ENCODE measurements around the gene RSBN1L. TPM values are rescaled to one million over a fixed set of nuclear protein-coding genes. Genes with fewer than 3 reads are reported as not detected.
"Not testable (repeated sequence)": the region's sequence is repeated elsewhere in the genome, so short reads cannot be mapped to it uniquely, and the experiment has no call there.

RSBN1L gene
- total and polyA plus RNA-seq, 11 donors, result 4.0 to 12.1 (median 9.0) TPM

- Histone ChIP-seq H3K4me1 (peaks cover 0 to 11% (median 0%) of the 10 kb centered on the region in 12 donors), H3K9me3 (no peaks in the 10 kb centered on the region), H3K36me3 (peaks cover 0 to 69% (median 31%) of the 10 kb centered on the region in 9 donors), H3K4me3 (no peak overlapping the region), H3K27me3 (no peaks in the 10 kb centered on the region), H3K27ac (no peak overlapping the region)
- 19 to 43% (median 38%) methylated on average over 3 of the region's 3 CpGs for WGBS, 4 donors
- intact Hi-C loops (cut with DNase I), result loop anchor here in 6 of 10 donors (2.0 to 10.0 kb wide), 6 partner anchors 105 to 373 kb away; no protein-coding TSS in a partner anchor
- DNase-seq, result no peak
- TF ChIP-seq, protein P1, sequence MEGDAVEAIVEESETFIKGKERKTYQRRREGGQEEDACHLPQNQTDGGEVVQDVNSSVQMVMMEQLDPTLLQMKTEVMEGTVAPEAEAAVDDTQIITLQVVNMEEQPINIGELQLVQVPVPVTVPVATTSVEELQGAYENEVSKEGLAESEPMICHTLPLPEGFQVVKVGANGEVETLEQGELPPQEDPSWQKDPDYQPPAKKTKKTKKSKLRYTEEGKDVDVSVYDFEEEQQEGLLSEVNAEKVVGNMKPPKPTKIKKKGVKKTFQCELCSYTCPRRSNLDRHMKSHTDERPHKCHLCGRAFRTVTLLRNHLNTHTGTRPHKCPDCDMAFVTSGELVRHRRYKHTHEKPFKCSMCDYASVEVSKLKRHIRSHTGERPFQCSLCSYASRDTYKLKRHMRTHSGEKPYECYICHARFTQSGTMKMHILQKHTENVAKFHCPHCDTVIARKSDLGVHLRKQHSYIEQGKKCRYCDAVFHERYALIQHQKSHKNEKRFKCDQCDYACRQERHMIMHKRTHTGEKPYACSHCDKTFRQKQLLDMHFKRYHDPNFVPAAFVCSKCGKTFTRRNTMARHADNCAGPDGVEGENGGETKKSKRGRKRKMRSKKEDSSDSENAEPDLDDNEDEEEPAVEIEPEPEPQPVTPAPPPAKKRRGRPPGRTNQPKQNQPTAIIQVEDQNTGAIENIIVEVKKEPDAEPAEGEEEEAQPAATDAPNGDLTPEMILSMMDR (IDR thresholded peaks at IDR 0.05), result peak; percentile 57 to 81 (median 76)
- no peak for TF ChIP-seq POLR2A (IDR thresholded peaks at IDR 0.05)
- no peak for ATAC-seq
Observed at GRCh38 chr7:77651575-77652162, 44.6 kb upstream of the RSBN1L start.

GRCh38 chr7:77652826-77653225 lies 43.4 kb upstream of the RSBN1L start:
- not testable (repeated sequence) for ATAC-seq, H3K4me3 ChIP-seq, H3K27ac ChIP-seq, H3K27me3 ChIP-seq, DNase-seq, H3K9me3 ChIP-seq
- H3K36me3 ChIP-seq, result peaks cover 0 to 69% (median 29%) of the 10 kb centered on the region in 9 donors
- H3K4me1 ChIP-seq, result peaks cover 0 to 11% (median 0%) of the 10 kb centered on the region in 12 donors
- WGBS, 4 donors, result 95 to 97% (median 97%) methylated on average over 12 of the region's 12 CpGs
- intact Hi-C loops (cut with DNase I), result loop anchor here in 3 of 10 donors (5.0 to 10.0 kb wide), 4 partner anchors 104 to 372 kb away; no protein-coding TSS in a partner anchor

- H3K27ac ChIP-seq, result no peak overlapping the region
- ATAC-seq (no peak), DNase-seq (no peak)
- H3K4me3 ChIP-seq, result no peak overlapping the region
- no peaks in the 10 kb centered on the region for H3K9me3 ChIP-seq
- 62 to 73% (median 68%) methylated on average over 2 of the region's 2 CpGs for WGBS, 4 donors
- H3K4me1 ChIP-seq, result peaks cover 0 to 11% (median 0%) of the 10 kb centered on the region in 12 donors
- no peaks in the 10 kb centered on the region for H3K27me3 ChIP-seq
- TF ChIP-seq, protein P1 (IDR thresholded peaks at IDR 0.05), result no peak
- no peak for TF ChIP-seq POLR2A (IDR thresholded peaks at IDR 0.05)
- intact Hi-C loops (cut with DNase I), result loop anchor here in 3 of 10 donors (5.0 to 10.0 kb wide), 4 partner anchors 104 to 371 kb away; no protein-coding TSS in a partner anchor
- peaks cover 0 to 71% (median 34%) of the 10 kb centered on the region in 9 donors for H3K36me3 ChIP-seq
Observed at GRCh38 chr7:77653572-77653971, 42.7 kb upstream of the RSBN1L start.

DNA sequence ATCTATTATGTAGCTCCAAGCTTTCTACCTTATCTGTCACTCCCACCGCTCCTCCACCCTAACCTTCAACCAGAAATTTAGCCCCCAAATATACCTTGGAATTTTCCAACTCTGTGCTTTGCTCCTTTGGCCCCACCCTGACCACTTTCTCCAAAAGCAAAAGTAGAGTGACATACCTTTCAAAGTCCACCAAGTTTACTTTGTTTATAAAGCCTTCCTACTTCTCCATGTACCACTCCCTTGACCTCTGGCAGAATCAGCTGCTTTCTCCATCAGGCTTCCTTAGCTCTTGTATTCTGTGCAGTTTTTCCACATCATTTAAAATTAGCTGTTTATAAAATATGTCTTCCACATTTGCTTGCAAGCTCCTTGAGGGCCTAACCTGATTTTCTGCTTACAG lies 40.9 kb upstream of the RSBN1L start:
- H3K36me3 ChIP-seq, result peaks cover 0 to 79% (median 34%) of the 10 kb centered on the region in 9 donors
- WGBS, 4 donors, result 40 to 100% (median 98%) methylated on average over 1 of the region's 1 CpG
- ATAC-seq, result no peak
- no peak for TF ChIP-seq POLR2A (IDR thresholded peaks at IDR 0.05)
- TF ChIP-seq, protein P1 (IDR thresholded peaks at IDR 0.05), result no peak
- peaks cover 0 to 7% (median 0%) of the 10 kb centered on the region in 12 donors for H3K4me1 ChIP-seq
- intact Hi-C loops (cut with DNase I), result loop anchor here in 6 of 10 donors (2.0 to 10.0 kb wide), 7 partner anchors 42 to 369 kb away; partner anchors contain the start of gene RSBN1L (in 1 of the 6)
- H3K27ac ChIP-seq, result no peak overlapping the region
- H3K9me3 ChIP-seq, result no peaks in the 10 kb centered on the region
- DNase-seq, result no peak
- H3K27me3 ChIP-seq, result no peaks in the 10 kb centered on the region
- no peak overlapping the region for H3K4me3 ChIP-seq
